Tibial artery (tissue), 4 donors: Measurements from ENCODE around the gene DST.

Experiments used
- DNase-seq, 2 donors: peaks; one replicate each; pipeline ENCODE4 v3.0.0-alpha.2; 2019
- H3K27ac ChIP-seq, 2 donors: fragments of 200-600 bp; sonication (generic) in 1 of 2; 1 replicate in 1 of 2; 2 replicates in 1 of 2; pipeline ENCODE4 v1.5.1; 2018 to 2019; ENCODE audit warnings: mild to moderate bottlenecking in 1 of 2
- H3K27me3 ChIP-seq, 2 donors: fragments of 200-600 bp; sonication (generic) in 1 of 2; one replicate each; pipeline versions ENCODE4 v1.5.1 to v1.6.0; 2016 to 2019
- H3K36me3 ChIP-seq, 3 donors: fragments of 200-600 bp; sonication (generic) in 2 of 3; one replicate each; pipeline ENCODE4 v1.5.1; 2016 to 2019; ENCODE audit warnings: mild to moderate bottlenecking in 2 of 3
- H3K4me1 ChIP-seq, 4 donors: fragments of 200-600 bp; sonication (generic) in 2 of 4; 1 replicate in 3 of 4; 2 replicates in 1 of 4; pipeline ENCODE4 v1.5.1; 2016 to 2019
- H3K4me3 ChIP-seq, 2 donors: fragments of 200-600 bp; sonication (generic) in 1 of 2; 1 replicate in 1 of 2; 2 replicates in 1 of 2; pipeline ENCODE4 v1.5.1; 2018 to 2019; ENCODE audit warnings: mild to moderate bottlenecking in 2 of 2
- H3K9me3 ChIP-seq, 3 donors: fragments of 200-600 bp; sonication (generic) in 1 of 3; one replicate each; pipeline ENCODE4 v1.5.1; 2016 to 2019
- intact Hi-C: fragments of 100-400 bp; cut with DNase I; formaldehyde crosslinking; loops from one replicate; pipeline ENCODE4 v1.15.0; 2023; ENCODE audit warnings: low total_unique reads
- TF ChIP-seq, protein P1 (sequence below), 2 experiments: fragments of 200-600 bp in 1 of 2; fragments of 450-650 bp in 1 of 2; IDR thresholded peaks; one replicate each; pipeline ENCODE4 v1.5.1; 2017 to 2019; ENCODE audit warnings: antibody characterized with exemption in 2 of 2, mild to moderate bottlenecking in 1 of 2, moderate library complexity in 1 of 2

The DST gene

DNA sequence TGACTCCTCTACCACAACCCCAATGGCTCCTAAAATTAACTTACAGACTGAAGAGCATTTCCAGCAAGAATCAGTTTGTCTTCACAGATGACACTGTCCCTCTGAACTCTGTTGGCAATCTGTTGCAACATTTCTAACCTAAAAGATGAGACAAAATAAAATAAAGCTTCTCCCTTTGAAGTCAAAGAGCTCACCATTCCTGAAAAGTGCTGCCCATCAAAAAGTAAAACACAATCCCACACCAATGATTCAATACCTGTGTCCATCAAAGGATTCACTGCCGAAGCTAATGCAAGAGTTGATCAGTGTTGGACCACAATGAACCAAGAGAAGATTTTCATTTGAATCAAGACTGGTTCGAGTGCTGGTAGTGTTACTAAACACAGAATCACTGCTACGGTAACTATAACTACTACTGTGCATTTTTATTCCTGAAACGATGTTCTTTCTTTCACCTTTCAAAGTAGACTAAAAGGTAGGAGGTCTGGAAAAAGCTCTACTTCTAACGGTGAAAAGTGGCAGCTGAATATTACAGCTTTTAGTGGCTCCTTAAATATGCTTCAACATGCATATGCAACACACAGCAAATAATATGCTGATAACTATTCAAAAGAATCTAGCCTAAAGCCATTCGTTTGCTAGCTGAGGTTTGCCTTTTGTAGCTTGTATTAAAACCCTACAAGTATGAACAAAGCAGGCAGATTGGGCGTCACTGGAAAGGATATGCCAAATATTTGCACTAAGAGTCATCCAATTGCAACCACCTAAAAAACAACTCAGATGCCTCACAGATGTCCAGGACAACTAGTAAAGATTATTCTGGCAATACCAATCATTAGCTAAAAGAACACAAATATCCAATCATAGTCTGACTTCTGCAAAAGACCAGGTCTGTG lies at the start of gene DST:
Gene DST, minus strand, starts transcription at position 524 of the 896 bp plus-strand sequence.
- H3K27me3 ChIP-seq, result no peaks in the 10 kb centered on the region
- peak in 1 of 2 donors; percentile 45 for DNase-seq
- peaks cover 0 to 34% (median 6%) of the 10 kb centered on the region in 4 donors for H3K4me1 ChIP-seq
- H3K4me3 ChIP-seq, result no peak within 1 kb of the TSS
- peaks cover 27 to 45% (median 37%) of the 10 kb centered on the region in 3 donors for H3K36me3 ChIP-seq
- intact Hi-C loops, result no loop called here
- no peaks in the 10 kb centered on the region for H3K9me3 ChIP-seq
- H3K27ac ChIP-seq, result peak within 1 kb of the TSS; percentile 25 to 47
- TF ChIP-seq, protein P1, sequence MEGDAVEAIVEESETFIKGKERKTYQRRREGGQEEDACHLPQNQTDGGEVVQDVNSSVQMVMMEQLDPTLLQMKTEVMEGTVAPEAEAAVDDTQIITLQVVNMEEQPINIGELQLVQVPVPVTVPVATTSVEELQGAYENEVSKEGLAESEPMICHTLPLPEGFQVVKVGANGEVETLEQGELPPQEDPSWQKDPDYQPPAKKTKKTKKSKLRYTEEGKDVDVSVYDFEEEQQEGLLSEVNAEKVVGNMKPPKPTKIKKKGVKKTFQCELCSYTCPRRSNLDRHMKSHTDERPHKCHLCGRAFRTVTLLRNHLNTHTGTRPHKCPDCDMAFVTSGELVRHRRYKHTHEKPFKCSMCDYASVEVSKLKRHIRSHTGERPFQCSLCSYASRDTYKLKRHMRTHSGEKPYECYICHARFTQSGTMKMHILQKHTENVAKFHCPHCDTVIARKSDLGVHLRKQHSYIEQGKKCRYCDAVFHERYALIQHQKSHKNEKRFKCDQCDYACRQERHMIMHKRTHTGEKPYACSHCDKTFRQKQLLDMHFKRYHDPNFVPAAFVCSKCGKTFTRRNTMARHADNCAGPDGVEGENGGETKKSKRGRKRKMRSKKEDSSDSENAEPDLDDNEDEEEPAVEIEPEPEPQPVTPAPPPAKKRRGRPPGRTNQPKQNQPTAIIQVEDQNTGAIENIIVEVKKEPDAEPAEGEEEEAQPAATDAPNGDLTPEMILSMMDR (IDR thresholded peaks at IDR 0.05), result no peak

DNA sequence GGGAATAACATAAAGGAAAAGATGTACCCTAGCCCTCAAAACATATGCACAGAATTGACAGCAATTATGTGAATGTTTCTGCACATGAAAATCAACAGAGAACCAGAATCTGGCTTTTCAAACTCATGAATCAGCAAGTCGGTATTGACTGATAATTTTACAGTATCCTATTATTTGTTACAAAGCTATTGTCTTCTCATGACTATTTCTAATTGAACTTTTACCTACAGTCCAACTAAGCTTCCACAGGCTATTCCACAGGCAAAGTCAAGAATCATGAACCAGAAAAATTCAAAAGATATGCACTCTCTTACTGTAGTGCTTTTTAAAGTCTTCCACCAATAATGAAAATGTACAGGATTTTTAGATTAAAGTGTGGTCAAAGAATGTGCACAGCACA lies 49.1 kb upstream of the DST start:
- Histone ChIP-seq H3K9me3 (no peaks in the 10 kb centered on the region), H3K4me3 (peak overlapping the region; percentile 43 to 49), H3K36me3 (no peaks in the 10 kb centered on the region), H3K4me1 (peaks cover 0 to 63% (median 15%) of the 10 kb centered on the region in 4 donors), H3K27me3 (no peaks in the 10 kb centered on the region), H3K27ac (peak overlapping the region; percentile 79 to 80)
- intact Hi-C loops, result no loop called here
- no peak for DNase-seq
- TF ChIP-seq, protein P1 (IDR thresholded peaks at IDR 0.05), result no peak

GRCh38 chr6:56691286-56691595 lies 48.6 kb upstream of the DST start:
- intact Hi-C loops, result no loop called here
- no peak for DNase-seq
- Histone ChIP-seq H3K36me3 (no peaks in the 10 kb centered on the region), H3K27me3 (no peaks in the 10 kb centered on the region), H3K27ac (peak overlapping the region; percentile 79 to 80), H3K9me3 (no peaks in the 10 kb centered on the region), H3K4me1 (peaks cover 0 to 69% (median 15%) of the 10 kb centered on the region in 4 donors), H3K4me3 (peak overlapping the region; percentile 43 to 49)
- TF ChIP-seq, protein P1 (IDR thresholded peaks at IDR 0.05), result no peak

GRCh38 chr6:56690519-56691285 lies 48.0 kb upstream of the DST start:
- peaks cover 0 to 74% (median 16%) of the 10 kb centered on the region in 4 donors for H3K4me1 ChIP-seq
- H3K27me3 ChIP-seq, result no peaks in the 10 kb centered on the region
- H3K9me3 ChIP-seq, result no peaks in the 10 kb centered on the region
- H3K36me3 ChIP-seq, result no peaks in the 10 kb centered on the region
- peak overlapping the region; percentile 43 to 49 for H3K4me3 ChIP-seq
- no peak for DNase-seq
- TF ChIP-seq, protein P1 (IDR thresholded peaks at IDR 0.05), result no peak
- H3K27ac ChIP-seq, result peak overlapping the region; percentile 79 to 80
- intact Hi-C loops, result no loop called here

- peak overlapping the region in 1 of 2 donors; percentile 10 for H3K4me3 ChIP-seq
- no peaks in the 10 kb centered on the region for H3K36me3 ChIP-seq
- TF ChIP-seq, protein P1 (IDR thresholded peaks at IDR 0.05), result no peak
- intact Hi-C loops, result no loop called here
- peaks cover 0 to 85% (median 24%) of the 10 kb centered on the region in 4 donors for H3K4me1 ChIP-seq
- H3K9me3 ChIP-seq, result no peaks in the 10 kb centered on the region
- H3K27me3 ChIP-seq, result no peaks in the 10 kb centered on the region
- DNase-seq, result no peak
- H3K27ac ChIP-seq, result peak overlapping the region; percentile 79 to 80
Observed at GRCh38 chr6:56689663-56690062, 47.0 kb upstream of the DST start.
